Lung (tissue), 12 donors: ENCODE results near the gene UBE2I. TPM values are rescaled to one million over a fixed set of nuclear protein-coding genes. Genes with fewer than 3 reads are reported as not detected.

Experiments used
- ATAC-seq: fragments of 200-7000 bp; cut with Tn5 transposase; one replicate; pipeline ENCODE4 v1.9.1; 2020; ENCODE audit warnings: moderate number of reproducible peaks; ENCODE audit not compliant: insufficient read depth, low FRiP score
- DNase-seq, 3 donors: peaks; one replicate each; pipeline ENCODE4 v3.0.0-alpha.2; 2013 to 2017
- H3K27ac ChIP-seq, 2 donors: one replicate each; pipeline ENCODE4 v1.5.1; 2013; ENCODE audit warnings: mild to moderate bottlenecking in 2 of 2, moderate library complexity in 2 of 2, control low read depth in 1 of 2, inconsistent platforms in 1 of 2, low read depth in 1 of 2, low read length in 1 of 2
- H3K27me3 ChIP-seq, 3 donors: one replicate each; pipeline ENCODE4 v1.5.1; 2013; ENCODE audit warnings: low read length in 2 of 3; ENCODE audit not compliant: control insufficient read depth in 3 of 3, insufficient read depth in 3 of 3
- H3K36me3 ChIP-seq, 4 donors: one replicate each; pipeline ENCODE4 v1.5.1; 2013; ENCODE audit warnings: low read length in 4 of 4, mild to moderate bottlenecking in 1 of 4, moderate library complexity in 1 of 4; ENCODE audit not compliant: control insufficient read depth in 4 of 4, insufficient read depth in 4 of 4
- H3K4me1 ChIP-seq, 5 donors: one replicate each; pipeline ENCODE4 v1.5.1; 2013; ENCODE audit warnings: low read length in 5 of 5, mild to moderate bottlenecking in 2 of 5, moderate library complexity in 1 of 5; ENCODE audit not compliant: control insufficient read depth in 5 of 5, insufficient read depth in 5 of 5
- H3K4me3 ChIP-seq: one replicate; pipeline ENCODE4 v1.5.1; 2013; ENCODE audit warnings: mild to moderate bottlenecking, control low read depth, moderate library complexity
- H3K9ac ChIP-seq, 2 donors: one replicate each; pipeline ENCODE4 v1.5.1; 2013; ENCODE audit warnings: low read length in 2 of 2, control low read depth in 1 of 2; ENCODE audit not compliant: insufficient read depth in 1 of 2
- H3K9me3 ChIP-seq, 4 donors: one replicate each; pipeline ENCODE4 v1.5.1; 2013; ENCODE audit warnings: low read length in 3 of 4, mild to moderate bottlenecking in 1 of 4, moderate library complexity in 1 of 4; ENCODE audit not compliant: control insufficient read depth in 4 of 4, insufficient read depth in 3 of 4
- CTCF ChIP-seq: IDR thresholded peaks from 2 replicates; pipeline ENCODE4 v1.5.1; 2012; ENCODE audit warnings: mild to moderate bottlenecking; ENCODE audit errors: control extremely low read depth, extremely low read depth
- WGBS, 2 donors: extraction: QIAGEN DNeasy Blood & Tissue Kit; methylation state at CpG; one replicate each; pipeline ENCODE4 v1.1.7; 2013; 5-methylcytosine and 5-hydroxymethylcytosine counted together
- polyA plus RNA-seq, 2 donors: library from polyadenylated mRNA; stranded (reverse); fragments of 200-250 nt; gene quantifications; one replicate each; pipeline ENCODE4 v1.2.1, GENCODE V29; 2013
- total RNA-seq, 2 donors: library from RNA; depleted of rRNA in 1 of 2; stranded (reverse); fragments of >200 nt in 1 of 2; gene quantifications; one replicate each; pipeline ENCODE4 v1.2.1, GENCODE V29; 2014 to 2021
- donor health status: control.
- donor health status: control.
- donor health status: Bipolar disorder and iron deficiency.
- donor health status: healthy.
- donor health status: DM: yes; HTN: yes; CAD: no.

Gene UBE2I
- total and polyA plus RNA-seq, 4 donors: 63.9 to 96.8 (median 81.5) TPM

GRCh38 chr16:1277617-1278282 lies 31.7 kb upstream of the UBE2I start:
- DNase-seq (no peak), ATAC-seq (no peak)
- Histone ChIP-seq H3K27ac (no peak overlapping the region), H3K36me3 (no peaks in the 10 kb centered on the region), H3K4me3 (no peak overlapping the region), H3K9me3 (peaks cover 0 to 3% (median 0%) of the 10 kb centered on the region in 4 donors), H3K4me1 (peaks cover 0 to 3% (median 0%) of the 10 kb centered on the region in 5 donors), H3K27me3 (peaks cover 0 to 3% (median 0%) of the 10 kb centered on the region in 3 donors), H3K9ac (no peak overlapping the region)
- no peak for TF ChIP-seq CTCF
- WGBS, 2 donors: 33 to 42% methylated on average over 21 of the region's 21 CpGs

- TF ChIP-seq CTCF: no peak
- DNase-seq: no peak
- no peak for ATAC-seq
- H3K9me3 ChIP-seq: no peaks in the 10 kb centered on the region
- 14 to 17% methylated on average over 18 of the region's 18 CpGs for WGBS, 2 donors
- H3K27ac ChIP-seq: no peak overlapping the region
- no peak overlapping the region for H3K4me3 ChIP-seq
- no peak overlapping the region for H3K9ac ChIP-seq
- H3K36me3 ChIP-seq: no peaks in the 10 kb centered on the region
- H3K4me1 ChIP-seq: peaks cover 0 to 3% (median 0%) of the 10 kb centered on the region in 5 donors
- H3K27me3 ChIP-seq: peaks cover 0 to 3% (median 0%) of the 10 kb centered on the region in 3 donors
Measured at GRCh38 chr16:1278477-1278876, 31.0 kb upstream of the UBE2I start.

- Histone ChIP-seq H3K9ac (no peak overlapping the region), H3K27me3 (peaks cover 0 to 3% (median 0%) of the 10 kb centered on the region in 3 donors), H3K4me1 (peaks cover 0 to 3% (median 0%) of the 10 kb centered on the region in 5 donors), H3K4me3 (no peak overlapping the region), H3K36me3 (no peaks in the 10 kb centered on the region), H3K9me3 (no peaks in the 10 kb centered on the region), H3K27ac (no peak overlapping the region)
- DNase-seq (no peak), ATAC-seq (no peak)
- 72 to 75% methylated on average over 29 to 30 of the region's 30 CpGs for WGBS, 2 donors
- TF ChIP-seq CTCF: no peak
Measured at GRCh38 chr16:1279081-1279944, 30.1 kb upstream of the UBE2I start.
